Measurements from ENCODE around the gene ZFAND6. TPM values are rescaled to one million over a fixed set of nuclear protein-coding genes. Genes with fewer than 3 reads are reported as not detected.

The ZFAND6 gene
- polyA plus RNA-seq, 1 donor from 2014 or later, result 353 TPM

- Histone ChIP-seq H3K27me3 (ENCODE audit: insufficient read depth, low read depth, low read length) (no peaks in the 10 kb centered on the region), H3K9me2 (ENCODE audit: insufficient read depth, low read length) (no peaks in the 10 kb centered on the region), H3F3A (ENCODE audit: insufficient read depth, low read length, poor library complexity, severe bottlenecking) (no peaks in the 10 kb centered on the region), H3K9me3 (ENCODE audit: low read length) (no peaks in the 10 kb centered on the region), H2AFZ (ENCODE audit: low read depth, low read length) (no peak overlapping the region), H3K4me3 (ENCODE audit: low read length) (no peak overlapping the region), H4K20me1 (ENCODE audit: insufficient read depth) (no peaks in the 10 kb centered on the region), H3K79me2 (replicated peaks; ENCODE audit: insufficient read depth, low read length) (peaks cover 18% of the 10 kb centered on the region), H3K36me3 (ENCODE audit: insufficient read depth, low read length) (no peaks in the 10 kb centered on the region), H3K27ac (ENCODE audit: low read length) (no peak overlapping the region), H3K4me2 (ENCODE audit: low read length) (no peak overlapping the region), H3K9ac (ENCODE audit: low read length) (no peak overlapping the region)
- TF ChIP-seq CTCF (IDR thresholded peaks at IDR 0.05; ENCODE audit: poor library complexity, severe bottlenecking) (no peak), EP300 (conservative IDR thresholded peaks at IDR 0.05; ENCODE audit: poor library complexity, severe bottlenecking) (no peak), TAF1 (IDR thresholded peaks at IDR 0.05; ENCODE audit: low read depth) (no peak), RAD21 (conservative IDR thresholded peaks at IDR 0.05) (no peak), REST (IDR thresholded peaks at IDR 0.05; ENCODE audit: borderline replicate concordance) (no peak), POLR2AphosphoS5 (IDR thresholded peaks at IDR 0.05) (no peak), SMC3 (conservative IDR thresholded peaks at IDR 0.05; ENCODE audit: poor library complexity) (no peak), EZH2 (IDR thresholded peaks at IDR 0.05; ENCODE audit: borderline replicate concordance, insufficient read depth, low read length, poor library complexity, severe bottlenecking) (no peak), MXI1 (conservative IDR thresholded peaks at IDR 0.05; ENCODE audit: poor library complexity, severe bottlenecking) (no peak)
These were observed 59.5 kb downstream of the ZFAND6 start for GRCh38 chr15:80118956-80119355.

GRCh38 chr15:80120636-80121035 lies 61.2 kb downstream of the ZFAND6 start:
- H3F3A ChIP-seq (ENCODE audit: insufficient read depth, low read length, poor library complexity, severe bottlenecking), result no peaks in the 10 kb centered on the region
- H3K9me3 ChIP-seq (ENCODE audit: low read length), result no peaks in the 10 kb centered on the region
- no peaks in the 10 kb centered on the region for H4K20me1 ChIP-seq (ENCODE audit: insufficient read depth)
- TF ChIP-seq MXI1 (conservative IDR thresholded peaks at IDR 0.05; ENCODE audit: poor library complexity, severe bottlenecking) (no peak), TAF1 (IDR thresholded peaks at IDR 0.05; ENCODE audit: low read depth) (no peak), REST (IDR thresholded peaks at IDR 0.05; ENCODE audit: borderline replicate concordance) (no peak), POLR2AphosphoS5 (IDR thresholded peaks at IDR 0.05) (no peak)
- H3K79me2 ChIP-seq (replicated peaks; ENCODE audit: insufficient read depth, low read length), result peaks cover 16% of the 10 kb centered on the region
- no peaks in the 10 kb centered on the region for H3K9me2 ChIP-seq (ENCODE audit: insufficient read depth, low read length)
- no peak overlapping the region for H3K9ac ChIP-seq (ENCODE audit: low read length)
- H3K4me3 ChIP-seq (ENCODE audit: low read length), result no peak overlapping the region
- no peak overlapping the region for H3K4me2 ChIP-seq (ENCODE audit: low read length)
- no peaks in the 10 kb centered on the region for H3K36me3 ChIP-seq (ENCODE audit: insufficient read depth, low read length)
- no peak overlapping the region for H2AFZ ChIP-seq (ENCODE audit: low read depth, low read length)
- no peaks in the 10 kb centered on the region for H3K27me3 ChIP-seq (ENCODE audit: insufficient read depth, low read depth, low read length)
- no peak overlapping the region for H3K27ac ChIP-seq (ENCODE audit: low read length)
